Measurements from ENCODE around the gene PDZD2. TPM values are rescaled to one million over a fixed set of nuclear protein-coding genes. Genes with fewer than 3 reads are reported as not detected.

The PDZD2 gene
- total RNA-seq, 2 donors from 2014 or later = 4.5 to 15.7 TPM

GRCh38 chr5:32156635-32157034 is 517.7 kb downstream of the PDZD2 start:
- H3K27me3 ChIP-seq (replicated peaks; ENCODE audit: insufficient read depth) = no peaks in the 10 kb centered on the region
- DNase-seq (ENCODE audit: low spot score) (no peak), ATAC-seq (ENCODE audit: insufficient number of reproducible peaks, low FRiP score, low read depth) (no peak)
- no peak overlapping the region for H3K4me3 ChIP-seq
- TF ChIP-seq CTCF (IDR thresholded peaks at IDR 0.05) = no peak
- H3K9me3 ChIP-seq = no peaks in the 10 kb centered on the region
- peaks cover 51 to 70% of the 10 kb centered on the region in 2 donors for H3K4me1 ChIP-seq (ENCODE audit: control insufficient read depth in 1 of 2, low read depth in 2 of 2)
- H3K36me3 ChIP-seq = no peaks in the 10 kb centered on the region
- no peak overlapping the region for H3K27ac ChIP-seq

- ATAC-seq (ENCODE audit: insufficient number of reproducible peaks, low FRiP score, low read depth) (no peak), DNase-seq (ENCODE audit: low spot score) (no peak)
- Histone ChIP-seq H3K27ac (no peak overlapping the region), H3K4me3 (no peak overlapping the region), H3K36me3 (no peaks in the 10 kb centered on the region), H3K4me1 (ENCODE audit: control insufficient read depth in 1 of 2, low read depth in 2 of 2) (peaks cover 49 to 65% of the 10 kb centered on the region in 2 donors), H3K27me3 (replicated peaks; ENCODE audit: insufficient read depth) (no peaks in the 10 kb centered on the region), H3K9me3 (no peaks in the 10 kb centered on the region)
- TF ChIP-seq CTCF (IDR thresholded peaks at IDR 0.05) = no peak
Observed at GRCh38 chr5:32157078-32157477, 518.1 kb downstream of the PDZD2 start.

GRCh38 chr5:32158679-32158975 is 519.7 kb downstream of the PDZD2 start:
- no peaks in the 10 kb centered on the region for H3K27me3 ChIP-seq (replicated peaks; ENCODE audit: insufficient read depth)
- ATAC-seq (ENCODE audit: insufficient number of reproducible peaks, low FRiP score, low read depth) (no peak), DNase-seq (ENCODE audit: low spot score) (no peak)
- TF ChIP-seq CTCF (IDR thresholded peaks at IDR 0.05) = no peak
- no peaks in the 10 kb centered on the region for H3K9me3 ChIP-seq
- peaks cover 41 to 56% of the 10 kb centered on the region in 2 donors for H3K4me1 ChIP-seq (ENCODE audit: control insufficient read depth in 1 of 2, low read depth in 2 of 2)
- no peak overlapping the region for H3K4me3 ChIP-seq
- no peak overlapping the region for H3K27ac ChIP-seq
- H3K36me3 ChIP-seq = no peaks in the 10 kb centered on the region

GRCh38 chr5:32159328-32160072 is 520.6 kb downstream of the PDZD2 start:
- Histone ChIP-seq H3K9me3 (no peaks in the 10 kb centered on the region), H3K4me3 (no peak overlapping the region), H3K36me3 (no peaks in the 10 kb centered on the region), H3K27me3 (replicated peaks; ENCODE audit: insufficient read depth) (no peaks in the 10 kb centered on the region), H3K4me1 (ENCODE audit: control insufficient read depth in 1 of 2, low read depth in 2 of 2) (peaks cover 43 to 56% of the 10 kb centered on the region in 2 donors), H3K27ac (no peak overlapping the region)
- DNase-seq (ENCODE audit: low spot score) = no peak
- no peak for TF ChIP-seq CTCF (IDR thresholded peaks at IDR 0.05)
- ATAC-seq (ENCODE audit: insufficient number of reproducible peaks, low FRiP score, low read depth) = no peak

- no peak overlapping the region for H3K27ac ChIP-seq
- no peak for ATAC-seq (ENCODE audit: insufficient number of reproducible peaks, low FRiP score, low read depth)
Observed at GRCh38 chr5:32160228-32160627, 521.3 kb downstream of the PDZD2 start.

More at GRCh38 chr5:32160228-32160627, 521.3 kb downstream of the PDZD2 start:
- Histone ChIP-seq H3K4me3 (no peak overlapping the region), H3K9me3 (no peaks in the 10 kb centered on the region), H3K4me1 (ENCODE audit: control insufficient read depth in 1 of 2, low read depth in 2 of 2) (peaks cover 46 to 57% of the 10 kb centered on the region in 2 donors), H3K36me3 (no peaks in the 10 kb centered on the region), H3K27me3 (replicated peaks; ENCODE audit: insufficient read depth) (no peaks in the 10 kb centered on the region)
- no peak for DNase-seq (ENCODE audit: low spot score)
- no peak for TF ChIP-seq CTCF (IDR thresholded peaks at IDR 0.05)

Other genes with a start within 250 kb of the PDZD2 start
- gene DROSHA, start 107.0 kb upstream of the PDZD2 start, total RNA-seq = 10 to 100 TPM; 28.8 to 70.7 TPM
- gene C5orf22, start 106.8 kb upstream of the PDZD2 start, total RNA-seq = 10 to 100 TPM; 10.3 to 10.8 TPM